Measurements from ENCODE around the gene ACKR2.

DNA sequence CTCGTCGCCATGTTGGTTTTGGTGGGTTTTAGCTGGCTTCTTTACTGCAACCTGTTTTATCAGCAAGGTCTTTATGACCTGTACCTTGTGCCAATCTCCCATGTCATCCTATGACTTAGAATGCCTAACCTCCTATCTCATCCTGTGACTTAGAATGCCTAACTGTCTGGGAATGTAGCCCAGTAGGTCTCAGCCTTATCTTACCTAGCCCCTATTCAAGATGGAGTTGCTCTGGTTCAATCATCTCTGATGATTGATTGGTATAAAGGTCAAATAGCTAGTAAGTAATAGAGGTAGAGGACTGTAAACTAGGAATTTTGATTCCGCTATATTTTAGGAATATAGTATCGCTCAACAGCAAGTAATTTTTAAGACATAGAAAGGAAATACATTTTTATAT lies 1.3 kb upstream of the ACKR2 start:
- no peak for TF ChIP-seq EP300 (conservative IDR thresholded peaks at IDR 0.05; ENCODE audit: poor library complexity, severe bottlenecking)
- TF ChIP-seq, protein P1, sequence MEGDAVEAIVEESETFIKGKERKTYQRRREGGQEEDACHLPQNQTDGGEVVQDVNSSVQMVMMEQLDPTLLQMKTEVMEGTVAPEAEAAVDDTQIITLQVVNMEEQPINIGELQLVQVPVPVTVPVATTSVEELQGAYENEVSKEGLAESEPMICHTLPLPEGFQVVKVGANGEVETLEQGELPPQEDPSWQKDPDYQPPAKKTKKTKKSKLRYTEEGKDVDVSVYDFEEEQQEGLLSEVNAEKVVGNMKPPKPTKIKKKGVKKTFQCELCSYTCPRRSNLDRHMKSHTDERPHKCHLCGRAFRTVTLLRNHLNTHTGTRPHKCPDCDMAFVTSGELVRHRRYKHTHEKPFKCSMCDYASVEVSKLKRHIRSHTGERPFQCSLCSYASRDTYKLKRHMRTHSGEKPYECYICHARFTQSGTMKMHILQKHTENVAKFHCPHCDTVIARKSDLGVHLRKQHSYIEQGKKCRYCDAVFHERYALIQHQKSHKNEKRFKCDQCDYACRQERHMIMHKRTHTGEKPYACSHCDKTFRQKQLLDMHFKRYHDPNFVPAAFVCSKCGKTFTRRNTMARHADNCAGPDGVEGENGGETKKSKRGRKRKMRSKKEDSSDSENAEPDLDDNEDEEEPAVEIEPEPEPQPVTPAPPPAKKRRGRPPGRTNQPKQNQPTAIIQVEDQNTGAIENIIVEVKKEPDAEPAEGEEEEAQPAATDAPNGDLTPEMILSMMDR (IDR thresholded peaks at IDR 0.05; ENCODE audit: poor library complexity, severe bottlenecking): no peak
- no peak for TF ChIP-seq POLR2AphosphoS5 (IDR thresholded peaks at IDR 0.05)
- TF ChIP-seq TAF1 (IDR thresholded peaks at IDR 0.05; ENCODE audit: low read depth): no peak

Measured in neural cell (in vitro differentiated cells).